PFSK-1 (cell line): ENCODE results near the gene GDF9.

Experiments
- POLR2AphosphoS5 ChIP-seq: IDR thresholded peaks from 2 replicates; pipeline ENCODE4 v1.6.1; 2012; ENCODE audit warnings: low read depth, mild to moderate bottlenecking, control low read depth, low read length, moderate library complexity
- REST ChIP-seq, 2 experiments: IDR thresholded peaks; 2 replicates each; pipeline versions ENCODE4 v1.6.1 to v1.8.0; 2011 to 2012; ENCODE audit warnings: low read depth in 2 of 2, low read length in 2 of 2, control low read depth in 1 of 2, inconsistent platforms in 1 of 2, mild to moderate bottlenecking in 1 of 2, moderate library complexity in 1 of 2; ENCODE audit not compliant: insufficient read depth in 1 of 2
- SIN3A ChIP-seq: IDR thresholded peaks from 2 replicates; pipeline ENCODE4 v1.6.1; 2012; ENCODE audit warnings: mild to moderate bottlenecking, low read length, moderate library complexity, borderline replicate concordance; ENCODE audit not compliant: insufficient read depth
- TAF1 ChIP-seq: IDR thresholded peaks from 2 replicates; pipeline ENCODE4 v1.6.1; 2012; ENCODE audit warnings: low read length, control low read depth, borderline replicate concordance; ENCODE audit not compliant: insufficient read depth

GRCh38 chr5:132825834-132826391 lies 40.4 kb downstream of the GDF9 start:
- TF ChIP-seq TAF1 (no peak), SIN3A (no peak), REST (IDR thresholded peaks at IDR 0.05; ENCODE audit: insufficient read depth in 1 of 2, low read depth in 2 of 2, low read length in 2 of 2) (no peak), POLR2AphosphoS5 (no peak)
